MM.1S (cell line): ENCODE measurements around the gene PRKAG3.

ENCODE experiments used
- EZH2 ChIP-seq: fragments of 300-600 bp; sonication (generic); optimal IDR thresholded peaks from 2 replicates; pipeline ENCODE3; 2017; ENCODE audit warnings: low read depth, mild to moderate bottlenecking, antibody characterized with exemption, low read length, mixed read lengths
- TF ChIP-seq, protein P1 (sequence below): fragments of 300-600 bp; sonication (generic); IDR thresholded peaks from 2 replicates; pipeline ENCODE4 v1.5.1; 2016; ENCODE audit warnings: antibody characterized with exemption, low read length, mixed read lengths

DNA sequence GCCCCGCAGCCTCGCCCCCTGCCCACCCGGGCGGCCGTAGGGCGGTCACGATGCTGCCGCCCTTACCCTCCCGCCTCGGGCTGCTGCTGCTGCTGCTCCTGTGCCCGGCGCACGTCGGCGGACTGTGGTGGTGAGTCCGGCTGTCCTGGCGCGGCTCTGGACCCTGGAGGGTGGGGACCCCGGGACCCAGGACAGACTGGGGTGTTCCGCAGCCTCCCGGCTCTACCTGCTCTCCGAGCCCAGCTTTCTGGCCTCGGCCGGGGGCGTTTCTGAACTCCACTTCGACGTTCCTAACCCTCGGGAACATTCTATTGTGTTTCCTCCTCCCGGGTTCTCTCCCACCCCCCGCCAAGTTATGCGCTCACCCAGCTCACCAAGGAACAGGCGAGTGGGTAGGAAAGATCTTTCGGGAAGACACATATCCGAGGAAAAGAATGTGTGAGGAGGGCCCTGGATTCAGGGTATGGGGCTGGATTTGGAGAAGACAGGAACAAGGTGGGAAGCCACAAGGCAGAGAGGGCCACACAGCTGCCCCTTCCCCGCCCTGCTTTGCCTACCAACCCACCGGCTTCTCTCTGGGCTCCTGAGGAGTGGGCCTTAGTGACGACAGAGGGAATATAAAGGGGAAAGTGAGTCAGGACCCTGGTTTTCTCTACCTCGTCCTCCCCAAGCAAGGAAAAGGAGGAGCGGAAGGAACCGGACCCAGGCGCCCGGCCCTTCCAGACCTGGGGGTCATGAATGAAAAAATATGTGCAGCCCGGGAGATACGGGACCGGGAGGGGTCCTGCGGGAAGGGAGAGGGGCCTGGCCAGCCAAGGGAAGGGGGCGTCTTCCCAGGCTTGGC, 28.6 kb upstream of the PRKAG3 start:
- TF ChIP-seq, protein P1, sequence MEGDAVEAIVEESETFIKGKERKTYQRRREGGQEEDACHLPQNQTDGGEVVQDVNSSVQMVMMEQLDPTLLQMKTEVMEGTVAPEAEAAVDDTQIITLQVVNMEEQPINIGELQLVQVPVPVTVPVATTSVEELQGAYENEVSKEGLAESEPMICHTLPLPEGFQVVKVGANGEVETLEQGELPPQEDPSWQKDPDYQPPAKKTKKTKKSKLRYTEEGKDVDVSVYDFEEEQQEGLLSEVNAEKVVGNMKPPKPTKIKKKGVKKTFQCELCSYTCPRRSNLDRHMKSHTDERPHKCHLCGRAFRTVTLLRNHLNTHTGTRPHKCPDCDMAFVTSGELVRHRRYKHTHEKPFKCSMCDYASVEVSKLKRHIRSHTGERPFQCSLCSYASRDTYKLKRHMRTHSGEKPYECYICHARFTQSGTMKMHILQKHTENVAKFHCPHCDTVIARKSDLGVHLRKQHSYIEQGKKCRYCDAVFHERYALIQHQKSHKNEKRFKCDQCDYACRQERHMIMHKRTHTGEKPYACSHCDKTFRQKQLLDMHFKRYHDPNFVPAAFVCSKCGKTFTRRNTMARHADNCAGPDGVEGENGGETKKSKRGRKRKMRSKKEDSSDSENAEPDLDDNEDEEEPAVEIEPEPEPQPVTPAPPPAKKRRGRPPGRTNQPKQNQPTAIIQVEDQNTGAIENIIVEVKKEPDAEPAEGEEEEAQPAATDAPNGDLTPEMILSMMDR: no peak
- peak; percentile 97 for TF ChIP-seq EZH2
